ENCODE results near the gene CAV1.
A peak's percentile ranks its signal among the peaks of the same experiment; 100 is the strongest.

Gene CAV1

DNA sequence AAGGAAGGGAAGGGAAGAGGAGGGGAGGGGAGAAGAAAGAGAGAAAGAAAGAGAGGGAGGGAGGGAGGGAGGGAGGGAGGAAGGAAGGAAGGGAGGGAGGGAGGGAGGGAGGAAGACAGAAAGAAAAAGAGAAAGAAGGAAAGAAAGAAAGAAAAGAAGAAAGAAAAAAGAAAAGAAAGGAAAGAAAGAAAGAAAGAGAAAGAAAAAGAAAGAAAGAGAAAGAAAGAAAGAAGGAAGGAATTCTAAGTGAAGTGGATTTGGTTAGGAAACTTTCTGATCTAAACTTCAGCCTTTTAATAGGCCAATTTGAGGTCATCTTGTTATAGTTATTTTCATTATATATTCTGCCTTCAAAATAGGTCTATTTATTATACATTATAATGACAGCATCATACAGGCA lies 21.0 kb upstream of the CAV1 start:
- no peak for DNase-seq (ENCODE audit: low read depth in 4 of 4, low spot score in 1 of 4)

DNA sequence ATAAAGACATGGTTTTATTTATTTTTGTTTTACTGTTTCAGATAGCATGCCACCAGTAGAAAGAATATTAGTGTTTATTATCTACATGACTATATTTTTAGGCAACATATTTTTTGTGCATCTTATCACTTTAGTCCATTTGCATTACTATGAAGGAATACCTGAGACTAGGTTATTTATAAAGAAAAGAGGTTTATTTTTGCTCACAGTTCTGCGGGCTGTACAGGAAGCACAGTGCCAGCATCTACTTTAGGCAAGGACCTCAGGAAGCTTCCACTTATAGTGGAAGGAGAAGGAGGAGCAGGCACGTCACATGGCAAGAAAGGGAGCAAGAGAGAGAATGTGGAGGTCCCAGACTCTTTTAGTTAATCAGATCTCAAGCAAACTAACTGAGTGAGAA lies 19.6 kb upstream of the CAV1 start:
- DNase-seq (ENCODE audit: low read depth in 4 of 4, low spot score in 1 of 4), result no peak

DNA sequence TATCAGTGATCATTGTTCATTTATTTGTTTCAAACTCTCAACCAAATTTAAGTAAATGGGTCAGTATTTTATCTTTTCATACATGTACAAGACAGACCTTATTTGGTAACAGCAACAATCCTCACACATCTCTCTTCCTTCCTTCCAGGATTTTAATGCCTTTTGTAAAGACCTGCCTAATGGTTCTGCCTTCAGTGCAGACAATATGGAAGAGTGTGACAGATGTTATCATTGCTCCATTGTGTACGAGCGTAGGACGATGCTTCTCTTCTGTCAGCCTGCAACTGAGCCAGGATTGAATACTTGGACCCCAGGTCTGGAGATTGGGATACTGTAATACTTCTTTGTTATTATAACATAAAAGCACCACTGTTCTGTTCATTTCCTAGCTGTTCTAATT lies 19.0 kb upstream of the CAV1 start:
- DNase-seq (ENCODE audit: low read depth in 4 of 4, low spot score in 1 of 4), result no peak

DNA sequence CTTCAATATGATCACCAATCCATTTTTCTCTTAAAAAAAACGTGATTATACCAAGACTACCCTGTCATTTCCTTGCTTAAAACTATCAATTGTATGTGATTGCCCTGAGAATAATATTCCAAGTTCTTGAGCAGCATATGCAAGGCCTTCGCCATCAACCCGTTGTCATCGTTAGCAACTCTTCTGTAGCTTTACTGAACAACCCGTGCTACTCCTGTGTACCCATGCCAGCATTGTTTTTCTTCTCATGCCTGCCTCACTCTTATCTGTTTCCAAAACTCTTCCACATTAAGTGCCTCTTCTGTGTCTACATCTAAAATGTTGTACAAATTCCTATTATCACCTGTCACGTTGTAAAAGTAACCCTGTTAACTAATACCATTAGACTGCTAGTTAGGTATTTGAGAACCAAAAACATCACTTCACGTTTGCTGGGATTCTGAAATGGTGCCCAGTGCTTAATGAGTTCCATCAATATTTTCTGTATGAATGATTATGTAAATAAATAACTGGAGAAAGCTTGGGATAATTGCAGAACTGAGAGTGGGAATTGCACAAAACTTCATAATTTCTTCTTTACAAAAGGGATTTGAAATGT lies 14.8 kb upstream of the CAV1 start:
- DNase-seq (ENCODE audit: low read depth in 4 of 4, low spot score in 1 of 4), result no peak

DNA sequence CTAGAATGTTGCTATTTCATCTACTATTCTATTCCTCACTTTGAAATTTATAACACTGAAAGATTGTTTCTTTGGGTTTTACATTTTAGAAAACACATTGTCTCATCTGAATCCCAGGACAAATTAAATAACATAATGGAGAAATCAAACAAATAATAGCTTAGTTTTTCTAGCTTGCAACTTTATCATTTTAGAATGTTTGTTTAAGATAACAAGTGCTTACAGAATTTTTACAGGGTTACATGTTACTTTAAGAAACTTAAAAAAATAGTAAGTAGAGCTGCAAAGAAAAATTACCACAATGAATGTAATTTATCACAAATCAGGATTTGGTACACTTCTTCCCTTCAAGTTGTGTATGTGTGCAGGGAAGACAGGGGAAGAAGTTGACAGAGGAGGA lies 14.0 kb upstream of the CAV1 start:
- no peak for DNase-seq (ENCODE audit: low read depth in 4 of 4, low spot score in 1 of 4)

- DNase-seq (ENCODE audit: low read depth in 4 of 4, low spot score in 1 of 4), result no peak
Observed at GRCh38 chr7:116511552-116512519, 13.0 kb upstream of the CAV1 start.

GRCh38 chr7:116512520-116513188 lies 12.2 kb upstream of the CAV1 start:
- DNase-seq (ENCODE audit: low read depth in 4 of 4, low spot score in 1 of 4), result no peak

- no peak for DNase-seq (ENCODE audit: low read depth in 4 of 4, low spot score in 1 of 4)
Observed at GRCh38 chr7:116515584-116515983, 9.3 kb upstream of the CAV1 start.

DNA sequence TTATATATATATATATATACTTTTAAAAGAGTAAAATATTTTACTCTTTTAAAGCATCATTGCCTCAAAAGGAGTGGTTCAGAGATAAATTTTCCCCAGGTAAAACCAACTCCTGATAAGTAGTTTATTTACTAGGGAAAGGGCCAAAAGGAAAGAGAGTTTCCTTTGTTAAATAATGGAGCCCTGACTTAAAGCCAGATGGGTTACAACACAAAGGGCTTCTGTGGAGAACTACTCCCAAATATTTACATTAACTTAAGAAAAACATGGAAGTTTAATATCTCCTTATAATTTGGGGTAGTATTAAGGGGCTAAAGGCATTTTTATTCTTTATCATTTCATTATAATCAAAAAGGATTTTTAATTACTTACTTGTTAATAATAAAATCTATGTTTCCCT lies 8.5 kb upstream of the CAV1 start:
- no peak for DNase-seq (ENCODE audit: low read depth in 4 of 4, low spot score in 1 of 4)

- DNase-seq (ENCODE audit: low read depth in 4 of 4, low spot score in 1 of 4), result no peak
Observed at GRCh38 chr7:116517626-116518025, 7.2 kb upstream of the CAV1 start.

DNA sequence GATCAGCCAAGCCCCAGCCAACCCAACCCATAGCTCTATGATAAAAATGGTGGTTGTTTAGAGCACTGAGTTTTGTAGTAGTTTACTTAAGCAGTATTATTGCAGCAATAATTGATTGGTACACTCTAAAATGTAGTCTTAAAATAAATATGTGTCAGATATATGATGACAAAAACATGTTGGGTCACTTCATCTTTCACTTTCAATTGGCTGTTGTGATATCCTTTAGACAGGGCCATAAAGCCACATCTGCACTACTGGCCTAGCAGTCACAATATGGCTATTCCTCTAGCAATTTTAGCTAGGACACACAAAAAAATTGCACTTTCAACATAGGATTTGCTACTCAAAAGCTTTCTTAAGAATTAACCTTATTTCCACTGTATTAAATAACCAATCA lies 5.9 kb upstream of the CAV1 start:
- DNase-seq (ENCODE audit: low read depth in 4 of 4, low spot score in 1 of 4), result no peak

DNA sequence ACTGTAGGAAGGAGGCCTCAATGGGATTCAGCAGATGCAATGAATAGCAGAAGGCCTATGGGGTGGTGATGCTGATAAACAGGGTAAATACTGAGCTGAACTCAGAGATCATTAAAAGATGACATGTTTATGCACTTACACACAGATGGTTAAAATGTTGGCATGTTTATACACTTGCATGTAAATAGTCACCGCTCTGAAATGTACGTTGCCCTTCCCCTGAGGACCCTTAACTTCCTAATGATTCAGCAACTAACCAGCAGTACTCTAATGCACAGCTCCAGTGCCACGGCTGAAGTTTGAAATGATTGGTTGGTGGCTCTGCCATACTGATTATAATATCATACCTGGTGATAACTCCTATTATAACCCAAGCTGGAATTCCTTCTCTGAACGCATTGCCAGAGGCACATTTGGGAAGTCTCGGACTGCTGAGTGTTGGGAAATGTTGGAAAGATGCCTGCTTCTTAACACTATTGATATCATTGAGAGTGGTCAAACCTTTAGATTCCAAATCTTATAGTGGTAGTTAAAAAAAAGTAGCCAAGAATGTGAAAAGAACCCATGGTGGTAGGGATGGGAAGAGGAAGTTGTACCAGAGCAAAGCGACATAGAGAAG lies 3.7 kb upstream of the CAV1 start:
- DNase-seq (ENCODE audit: low read depth in 4 of 4, low spot score in 1 of 4), result no peak

DNA sequence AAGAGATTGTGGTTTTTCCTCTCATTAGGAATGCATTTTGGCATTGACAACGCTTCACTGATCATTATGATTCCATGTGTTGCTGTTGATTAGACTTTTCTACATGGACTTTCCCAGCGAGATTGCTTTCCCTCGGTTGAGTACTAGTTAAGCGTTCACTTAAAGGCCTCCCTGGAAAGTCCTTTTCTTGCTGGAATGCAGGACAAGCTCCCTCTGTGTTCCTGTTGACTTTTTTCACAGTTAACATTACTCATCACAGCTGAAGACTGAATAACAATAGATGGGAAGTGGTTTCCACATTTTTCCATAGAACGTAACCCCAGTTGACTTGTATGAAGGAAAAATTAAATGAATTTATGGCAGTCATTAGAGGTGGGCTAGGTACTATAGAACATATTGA lies 2.6 kb upstream of the CAV1 start:
- no peak for DNase-seq (ENCODE audit: low read depth in 4 of 4, low spot score in 1 of 4)

DNA sequence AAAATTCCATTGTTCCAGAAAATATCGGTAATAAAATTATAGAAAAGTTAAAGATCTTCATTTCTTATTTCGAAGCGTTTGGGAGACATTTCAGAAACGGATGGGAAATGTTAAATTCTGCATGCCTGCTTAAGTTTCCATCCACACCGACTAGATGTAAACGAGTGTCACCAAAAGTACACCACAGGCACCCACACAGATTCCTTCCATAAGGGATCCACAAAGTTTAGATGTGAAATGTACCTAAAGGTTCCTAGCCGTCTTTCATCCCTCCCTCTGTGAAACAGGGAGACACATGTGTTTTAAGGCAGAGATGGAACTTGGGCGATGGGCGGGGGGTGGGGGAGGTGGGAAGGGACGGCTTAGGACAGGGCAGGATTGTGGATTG lies 621 bp upstream of the CAV1 start:
- DNase-seq (ENCODE audit: low read depth in 4 of 4, low spot score in 1 of 4), result no peak

DNA sequence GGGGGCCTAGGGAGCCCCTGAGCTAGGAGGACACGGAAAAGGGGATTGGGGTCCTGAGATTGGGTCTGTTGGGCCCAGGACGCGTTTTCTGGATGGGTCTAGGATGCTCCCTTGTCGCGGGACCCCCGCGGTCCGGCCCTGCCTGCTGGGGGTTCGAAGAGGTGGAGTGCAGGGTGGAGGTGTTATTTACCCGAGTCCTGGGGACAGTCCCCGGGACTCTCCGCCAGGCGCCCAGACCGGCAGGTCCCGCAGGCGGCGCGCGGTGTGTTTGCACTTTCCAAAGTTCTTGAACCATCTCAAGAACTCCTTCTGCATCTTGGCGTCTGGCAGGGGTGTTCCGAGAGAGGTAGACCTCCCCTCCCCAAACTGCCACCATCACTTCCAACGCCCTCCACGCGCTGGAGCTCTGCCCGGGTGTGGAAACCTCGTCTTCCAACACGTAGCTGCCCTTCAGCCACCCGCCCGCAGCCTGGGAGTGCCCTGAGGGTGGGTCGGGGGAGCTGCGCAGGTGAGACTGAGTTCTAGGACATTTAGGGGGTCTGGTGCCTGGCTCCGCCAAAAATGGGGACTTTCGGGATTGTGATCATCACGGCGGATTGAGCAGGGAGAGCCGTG lies 569 bp downstream of the CAV1 start:
- DNase-seq (ENCODE audit: low read depth in 4 of 4, low spot score in 1 of 4), result no peak

- DNase-seq (ENCODE audit: low read depth in 4 of 4, low spot score in 1 of 4), result peak in 2 of 4 experiments; percentile 19 to 45
Observed at GRCh38 chr7:116525913-116526861, 1.4 kb downstream of the CAV1 start.

DNA sequence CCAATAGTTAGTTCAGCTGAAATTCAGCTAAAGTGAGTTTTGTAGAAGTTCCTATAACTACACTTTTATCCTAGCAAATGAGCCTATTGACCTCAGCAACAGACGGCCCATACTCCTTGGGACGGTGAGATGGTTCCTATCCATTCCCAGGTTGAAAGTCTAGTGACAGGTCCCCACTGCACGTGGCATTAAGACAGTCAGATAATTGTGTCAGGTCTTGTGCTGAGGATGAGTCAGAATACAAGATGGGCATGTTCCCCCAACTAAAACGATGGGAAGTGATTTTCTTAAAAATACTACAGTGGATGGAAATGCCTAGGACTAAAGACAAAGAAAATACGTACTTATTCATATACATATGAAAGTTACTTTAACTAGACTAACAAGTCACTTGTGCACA lies 2.1 kb downstream of the CAV1 start:
- DNase-seq (ENCODE audit: low read depth in 4 of 4, low spot score in 1 of 4), result no peak

GRCh38 chr7:116527521-116527920 lies 2.7 kb downstream of the CAV1 start:
- no peak for DNase-seq (ENCODE audit: low read depth in 4 of 4, low spot score in 1 of 4)

- DNase-seq (ENCODE audit: low read depth in 4 of 4, low spot score in 1 of 4), result no peak
Observed at GRCh38 chr7:116528008-116528789, 3.4 kb downstream of the CAV1 start.
